ENCODE results near the gene OGFRL1.

The OGFRL1 gene

DNA sequence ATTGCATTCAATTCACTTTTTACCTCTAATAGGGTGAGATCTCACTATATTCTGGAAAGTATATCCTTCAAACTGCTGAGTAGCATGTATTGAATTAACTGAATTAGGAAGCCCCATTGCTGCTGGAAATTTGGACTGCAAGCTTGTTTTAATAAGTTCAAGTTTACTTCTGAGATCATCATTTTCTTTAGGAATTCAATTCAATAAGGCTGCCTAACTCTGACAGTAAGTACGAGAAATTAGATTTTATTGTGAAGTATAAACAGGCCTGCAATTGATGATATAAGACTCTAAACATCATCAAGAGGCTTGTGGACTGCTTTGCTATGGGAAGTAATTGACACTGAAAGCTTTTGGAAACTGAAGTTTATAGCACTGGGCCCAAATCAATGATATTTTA is 44.4 kb downstream of the OGFRL1 start:
- no peak overlapping the region for H3K4me3 ChIP-seq (ENCODE audit: low read depth, low read length)

DNA sequence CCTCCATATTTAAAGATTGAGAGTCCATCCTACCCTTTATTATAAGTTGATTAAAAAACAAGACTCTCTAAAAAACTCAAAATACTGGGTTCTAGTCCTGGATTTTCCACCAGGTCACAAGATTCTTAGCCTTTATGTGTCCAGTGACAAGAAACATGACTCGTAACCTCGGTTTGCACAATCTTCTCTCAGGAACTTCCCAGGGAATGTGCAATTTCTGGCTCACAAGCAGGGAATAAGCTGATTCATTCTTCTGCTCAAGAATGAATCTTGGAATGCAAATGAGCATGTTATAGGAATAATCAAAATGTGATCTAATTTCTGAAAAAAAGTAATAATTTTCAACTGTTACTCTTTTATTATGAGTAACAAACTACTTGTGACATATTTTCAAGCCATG is 45.1 kb downstream of the OGFRL1 start:
- H3K4me3 ChIP-seq (ENCODE audit: low read depth, low read length), result no peak overlapping the region

DNA sequence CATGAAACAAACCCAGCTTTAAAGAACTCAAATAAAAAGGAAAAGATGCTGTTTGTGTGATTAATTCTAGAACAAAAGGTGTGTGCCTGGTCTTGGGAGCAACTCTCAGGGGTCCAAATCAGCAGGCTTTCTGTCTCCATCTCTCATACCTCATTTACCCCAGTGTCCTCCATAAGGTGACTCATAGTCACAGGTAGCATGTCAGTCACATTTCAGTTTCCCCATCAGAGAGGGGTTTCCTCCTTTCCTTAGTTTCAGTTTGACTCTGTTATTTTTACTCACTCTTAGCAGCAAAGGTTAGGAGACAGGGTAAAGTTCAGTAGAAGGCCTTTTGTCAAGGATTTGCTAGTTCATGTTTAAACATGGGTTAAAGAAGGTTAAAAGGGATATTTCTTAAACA is 46.2 kb downstream of the OGFRL1 start:
- H3K4me3 ChIP-seq (ENCODE audit: low read depth, low read length), result no peak overlapping the region

DNA sequence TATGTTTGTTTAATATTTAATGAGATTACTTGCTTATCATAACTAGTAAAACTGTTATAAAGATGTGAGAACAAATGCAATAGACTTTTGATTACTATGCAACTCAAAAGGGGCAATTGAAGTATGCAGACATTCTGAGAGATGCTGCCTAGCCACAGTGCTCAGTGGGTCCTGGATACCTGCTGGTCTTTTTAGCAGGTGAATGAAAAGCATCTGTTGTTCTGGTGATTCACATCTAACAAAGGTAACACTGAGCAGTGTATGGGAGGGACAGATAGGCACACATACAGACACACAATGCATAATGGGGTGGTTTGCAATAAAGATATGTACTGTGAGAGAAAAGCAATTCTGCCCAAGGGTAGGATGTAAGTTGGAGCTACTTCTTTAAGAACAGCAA is 46.9 kb downstream of the OGFRL1 start:
- H3K4me3 ChIP-seq (ENCODE audit: low read depth, low read length), result no peak overlapping the region

DNA sequence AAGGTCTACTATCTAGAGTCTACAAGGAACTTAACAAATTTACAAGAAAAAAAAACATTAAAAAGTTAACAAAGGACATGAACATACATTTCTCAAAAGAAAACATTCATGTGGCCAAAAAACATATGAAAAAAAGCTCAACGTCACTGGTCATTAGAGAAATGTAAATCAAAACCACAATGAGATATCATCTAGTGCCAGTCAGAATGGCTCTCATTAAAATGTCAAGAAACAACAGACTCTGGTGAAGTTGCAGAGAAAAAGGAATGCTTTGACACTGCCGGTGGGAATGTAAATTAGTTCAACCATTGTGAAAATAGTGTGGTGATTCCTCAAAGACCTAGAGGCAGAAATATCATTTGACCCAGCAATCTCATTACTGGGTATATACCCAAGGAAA is 48.3 kb downstream of the OGFRL1 start:
- no peak overlapping the region for H3K4me3 ChIP-seq (ENCODE audit: low read depth, low read length)

DNA sequence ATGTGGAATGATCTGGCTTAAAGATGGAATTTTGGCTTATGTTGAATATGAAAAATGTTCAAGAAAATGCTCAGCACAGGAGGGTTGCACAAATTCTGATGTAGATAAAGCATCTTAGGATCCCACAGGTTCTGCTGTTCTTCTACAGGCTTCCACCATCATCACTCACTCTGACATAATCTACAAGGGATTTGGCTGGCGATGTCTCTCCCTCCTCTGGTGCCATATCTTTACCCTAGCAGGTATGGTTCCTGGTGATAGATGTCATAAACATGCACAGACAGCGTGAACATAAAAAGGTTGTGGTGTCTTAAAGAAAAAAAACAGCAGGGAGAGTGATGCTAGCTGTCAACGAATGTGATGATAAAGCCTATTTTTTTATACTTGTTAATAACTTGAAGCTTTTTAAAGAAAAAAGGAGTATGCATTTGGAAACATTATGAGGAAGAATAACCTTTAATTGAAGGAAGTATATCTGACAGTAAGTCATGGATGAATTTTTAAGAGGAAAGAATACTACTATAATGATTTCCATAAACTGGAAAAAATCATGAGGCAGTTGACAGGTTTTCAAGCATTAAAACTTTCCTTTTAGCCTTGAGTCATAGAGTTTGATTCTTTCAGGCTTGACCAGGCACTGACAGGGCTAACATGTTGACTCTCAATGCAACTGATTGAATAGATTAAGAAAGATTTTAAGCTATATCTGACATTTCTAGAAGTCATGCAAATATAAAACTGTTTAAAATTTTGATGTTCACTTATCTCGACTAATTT is 50.1 kb downstream of the OGFRL1 start:
- H3K4me3 ChIP-seq (ENCODE audit: low read depth, low read length), result no peak overlapping the region

DNA sequence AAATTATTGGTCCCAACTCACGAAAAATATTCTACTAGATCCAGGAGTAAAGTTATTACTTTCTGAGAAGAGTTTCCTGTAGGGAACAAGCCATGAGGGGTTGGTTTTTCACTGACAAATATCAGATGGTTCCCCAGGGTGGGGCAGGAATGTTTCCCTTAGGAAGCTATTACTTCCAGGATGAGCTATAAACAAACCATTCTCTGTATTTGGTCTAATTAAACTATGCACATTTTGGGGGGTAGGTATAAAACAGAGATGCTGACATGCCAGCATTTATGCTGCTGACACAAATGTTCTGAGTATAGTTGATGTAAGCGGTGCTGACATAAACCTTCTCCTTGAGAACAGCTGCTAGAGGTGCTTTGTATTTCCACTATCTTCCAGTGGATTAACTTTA is 54.2 kb downstream of the OGFRL1 start:
- no peak overlapping the region for H3K4me3 ChIP-seq (ENCODE audit: low read depth, low read length)

DNA sequence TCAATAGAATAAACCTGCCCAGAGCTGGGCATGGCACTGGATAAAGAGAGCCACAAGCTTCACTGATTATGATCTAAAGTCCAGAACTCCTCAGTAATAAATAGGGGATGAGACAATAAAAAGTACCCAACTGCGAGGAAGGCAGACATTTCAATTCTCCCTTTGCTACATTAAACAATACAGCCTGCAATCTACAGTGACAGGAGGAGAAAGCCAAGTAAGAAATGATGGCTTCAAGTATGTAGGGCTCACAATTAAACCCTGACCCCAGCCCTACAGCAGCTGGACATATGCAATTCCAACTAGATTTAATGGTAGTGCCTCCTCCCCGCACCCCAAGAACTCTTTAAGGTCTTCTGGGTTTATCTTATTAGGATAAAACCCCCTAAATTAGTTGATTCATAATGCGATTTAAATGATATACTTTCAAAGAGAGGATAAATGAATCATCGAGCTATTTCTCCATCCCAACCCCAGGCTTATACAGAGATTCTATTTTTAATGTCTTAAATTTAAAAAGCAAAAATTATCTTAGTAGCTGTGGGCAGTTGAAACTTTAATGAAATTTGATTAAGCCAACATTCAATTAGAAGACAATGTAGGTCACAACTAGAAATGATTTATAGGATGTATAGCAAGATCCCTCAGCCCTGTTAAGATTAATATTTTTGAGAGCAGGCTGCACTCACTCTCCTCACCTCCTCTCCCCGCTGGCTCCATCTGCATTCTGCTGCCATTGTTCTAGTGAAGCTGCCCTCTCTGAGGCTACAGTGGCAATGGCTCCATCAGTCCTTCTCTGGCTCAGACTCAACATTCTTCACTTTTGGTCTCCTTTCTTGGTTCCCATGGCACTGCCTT is 57.1 kb downstream of the OGFRL1 start:
- H3K4me3 ChIP-seq (ENCODE audit: low read depth, low read length), result no peak overlapping the region

DNA sequence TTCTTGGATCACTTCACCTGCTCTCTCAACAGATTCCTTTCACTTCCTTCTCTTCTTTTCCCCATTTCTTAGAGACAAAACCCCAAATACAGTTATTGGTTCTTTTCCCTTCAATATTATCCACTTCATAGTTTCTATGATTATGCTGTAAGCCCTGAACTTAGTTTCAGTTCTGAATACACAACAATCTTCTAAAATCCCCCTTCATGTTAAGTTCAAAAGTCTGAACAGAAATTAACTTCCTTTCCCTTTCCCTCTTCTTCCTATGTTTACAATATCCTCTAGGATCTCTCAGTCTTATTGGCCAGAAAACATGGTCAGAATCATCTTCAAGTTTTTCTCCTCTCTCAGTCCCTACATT is 57.7 kb downstream of the OGFRL1 start:
- H3K4me3 ChIP-seq (ENCODE audit: low read depth, low read length), result no peak overlapping the region

DNA sequence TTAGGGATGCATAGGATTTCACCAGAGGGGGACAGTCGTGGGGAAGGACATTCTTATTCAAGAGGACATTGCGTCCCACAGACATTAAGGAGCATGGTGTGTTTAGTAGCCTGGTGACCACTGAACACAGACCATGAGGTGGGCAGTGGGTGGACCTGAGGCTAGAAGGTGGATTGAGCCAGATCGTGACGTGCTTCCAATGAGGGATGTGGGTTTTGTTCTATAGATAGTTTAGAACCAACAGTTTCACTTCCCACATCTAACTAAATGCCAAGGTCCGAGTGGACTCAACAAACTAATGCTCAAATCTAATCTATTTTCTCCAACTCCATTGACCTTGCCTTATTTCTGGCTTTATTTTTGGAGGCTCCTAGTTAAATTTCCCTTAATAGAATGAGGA is 58.5 kb downstream of the OGFRL1 start:
- no peak overlapping the region for H3K4me3 ChIP-seq (ENCODE audit: low read depth, low read length)

DNA sequence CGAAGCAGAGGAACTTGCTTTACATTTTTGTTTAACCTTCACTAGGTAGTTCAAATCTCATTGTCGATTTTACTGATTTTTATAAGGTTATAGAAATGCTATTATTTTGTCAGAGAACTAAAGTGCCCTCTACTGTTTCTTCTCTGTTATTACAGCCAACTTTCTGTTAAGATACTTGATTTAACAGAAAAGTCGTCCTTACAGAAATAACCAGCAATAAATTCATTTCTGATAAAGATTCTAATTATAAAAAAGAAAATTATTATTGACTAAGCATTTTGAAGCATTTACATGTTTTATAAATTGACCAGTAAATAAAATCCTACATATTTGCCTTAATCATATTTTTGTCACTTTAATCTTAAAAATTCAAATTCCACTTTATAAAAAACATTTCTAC is 60.8 kb downstream of the OGFRL1 start:
- H3K4me3 ChIP-seq (ENCODE audit: low read depth, low read length), result no peak overlapping the region

DNA sequence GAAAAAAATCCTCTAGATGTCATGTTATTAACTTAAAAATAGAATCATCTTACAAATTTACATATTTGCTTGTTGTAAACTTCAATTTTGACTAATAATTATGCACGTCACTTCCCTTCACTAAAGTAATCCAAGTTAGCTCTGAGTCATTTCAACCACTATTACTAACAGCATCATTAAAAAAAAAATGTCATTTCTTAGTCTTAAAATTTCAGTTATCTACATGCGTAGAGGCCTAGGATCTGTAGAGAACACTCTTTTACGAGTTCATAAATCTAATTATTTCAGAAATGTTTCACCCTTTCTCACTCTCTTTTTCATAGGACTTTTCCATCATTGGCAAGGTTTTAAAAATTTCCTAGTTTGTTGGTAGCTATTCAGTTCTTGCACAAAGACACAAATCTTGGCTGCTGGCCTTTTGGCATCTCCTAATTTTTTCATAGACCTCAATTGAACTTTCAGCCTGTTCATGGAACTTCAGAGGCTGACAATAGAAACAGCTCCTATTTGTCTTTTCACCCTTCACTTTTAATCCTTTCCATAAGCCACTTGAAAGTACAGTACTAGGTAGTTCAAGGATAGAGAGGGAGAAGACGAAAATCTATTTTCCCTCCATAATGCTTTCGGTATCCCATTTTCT is 61.5 kb downstream of the OGFRL1 start:
- H3K4me3 ChIP-seq (ENCODE audit: low read depth, low read length), result no peak overlapping the region

DNA sequence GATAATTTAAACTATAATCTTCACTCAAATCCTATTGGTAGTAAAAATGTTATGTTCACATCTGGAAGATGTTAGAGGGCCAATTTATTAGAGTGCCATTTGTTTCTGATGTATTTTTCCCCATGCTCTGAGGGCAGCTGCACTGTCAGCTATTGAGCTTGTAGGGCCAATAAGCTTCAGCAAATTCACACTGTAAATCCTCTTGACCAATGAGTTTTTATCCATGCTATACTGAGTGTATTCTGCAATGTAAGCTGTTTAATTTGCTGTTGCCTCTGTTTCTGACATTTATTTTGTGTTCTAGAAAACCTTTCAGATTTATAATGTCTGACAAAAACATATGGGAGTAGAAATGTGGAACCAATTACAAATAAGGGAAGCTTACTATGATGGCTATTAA is 62.6 kb downstream of the OGFRL1 start:
- H3K4me3 ChIP-seq (ENCODE audit: low read depth, low read length), result no peak overlapping the region
